H54 (cell line): ENCODE data around the gene ACSS1.
A peak's percentile ranks its signal among the peaks of the same experiment; 100 is the strongest.

ENCODE experiments used
- DNase-seq: peaks from one replicate; pipeline ENCODE4 v3.0.0; 2011; ENCODE audit warnings: low spot score, mixed read lengths; ENCODE audit not compliant: insufficient read length
- FAIRE-seq: peaks from 3 replicates; lab custom pipeline; 2011; peaks lifted over from hg19 to GRCh38; lab: Jason Lieb, UNC
- POLR2A ChIP-seq: IDR thresholded peaks from 2 replicates; pipeline ENCODE4 v1.6.1; 2011; ENCODE audit warnings: low read depth, mild to moderate bottlenecking, low read length

ACSS1 gene

DNA sequence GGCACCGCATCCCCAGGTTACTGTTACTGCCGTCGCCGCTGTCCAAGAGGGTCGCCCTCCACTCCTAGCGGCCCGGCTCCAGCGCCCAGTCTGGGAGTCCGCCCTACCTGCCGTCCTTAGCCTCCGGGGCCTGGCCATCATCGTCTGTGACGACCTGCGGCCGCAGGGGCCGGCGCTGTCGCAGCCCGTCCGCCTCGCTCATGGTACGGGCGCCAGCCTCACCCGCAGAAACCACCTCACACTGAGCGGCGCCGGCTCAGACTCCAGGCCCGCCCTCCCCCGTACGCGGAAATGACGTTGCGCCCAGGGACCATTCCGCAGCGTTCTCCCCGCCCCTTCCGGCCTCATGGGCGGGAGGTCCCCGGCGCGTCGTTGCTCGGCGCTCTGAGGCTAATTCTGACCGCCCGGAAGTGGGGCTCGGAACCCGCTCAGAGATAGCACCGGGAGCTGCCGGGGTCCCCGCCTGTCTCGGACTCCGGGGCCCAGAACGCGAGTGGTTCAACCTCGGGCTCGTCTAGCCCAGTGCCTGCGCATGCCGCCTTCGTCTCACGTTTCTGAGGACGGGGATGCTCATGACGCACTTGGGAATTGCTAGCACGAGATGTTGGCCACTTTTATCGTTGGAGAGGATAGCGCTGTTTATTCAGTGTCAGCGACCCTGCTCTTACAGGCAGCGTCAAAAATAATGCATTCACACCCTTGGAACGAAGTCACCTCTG lies 65.3 kb downstream of the ACSS1 start, which contains the start of gene APMAP:
Gene APMAP, minus strand, starts transcription at position 265 of the 719 bp plus-strand sequence. Its CDS starts 63 bp downstream, at position 202.
- peak; percentile 92 for DNase-seq
- peak; percentile 98 for TF ChIP-seq POLR2A
- no peak for FAIRE-seq

DNA sequence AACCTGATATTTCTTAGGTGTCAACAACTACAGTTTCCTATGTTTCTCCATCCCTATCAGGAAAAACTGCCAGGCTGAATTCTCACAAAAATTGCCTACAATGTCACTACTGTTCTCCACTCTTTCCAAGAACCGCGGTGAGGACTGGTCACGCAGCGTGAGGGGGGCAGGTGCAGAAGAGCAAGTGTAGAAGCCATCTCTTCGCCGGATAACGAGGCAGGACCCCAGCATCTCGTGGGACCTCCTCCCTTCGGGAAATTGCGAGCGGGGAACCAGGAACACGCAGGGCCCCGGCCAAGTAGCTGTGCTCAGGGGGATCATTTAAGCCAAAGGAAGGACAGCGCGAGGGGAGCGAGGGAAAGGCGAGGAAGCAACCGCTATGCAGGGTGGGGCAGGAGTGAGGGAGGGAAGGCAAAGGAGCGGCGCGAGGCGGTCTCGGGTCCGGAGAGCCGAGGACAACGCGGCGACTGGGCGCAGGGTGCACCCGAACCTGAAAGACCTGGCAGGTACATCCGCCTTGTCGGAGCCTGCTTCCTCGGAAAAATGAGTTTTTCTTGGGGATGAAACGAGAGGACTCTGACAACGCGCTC lies 65.9 kb downstream of the ACSS1 start:
- DNase-seq (peak; percentile 20), FAIRE-seq (no peak)
- no peak for TF ChIP-seq POLR2A

DNA sequence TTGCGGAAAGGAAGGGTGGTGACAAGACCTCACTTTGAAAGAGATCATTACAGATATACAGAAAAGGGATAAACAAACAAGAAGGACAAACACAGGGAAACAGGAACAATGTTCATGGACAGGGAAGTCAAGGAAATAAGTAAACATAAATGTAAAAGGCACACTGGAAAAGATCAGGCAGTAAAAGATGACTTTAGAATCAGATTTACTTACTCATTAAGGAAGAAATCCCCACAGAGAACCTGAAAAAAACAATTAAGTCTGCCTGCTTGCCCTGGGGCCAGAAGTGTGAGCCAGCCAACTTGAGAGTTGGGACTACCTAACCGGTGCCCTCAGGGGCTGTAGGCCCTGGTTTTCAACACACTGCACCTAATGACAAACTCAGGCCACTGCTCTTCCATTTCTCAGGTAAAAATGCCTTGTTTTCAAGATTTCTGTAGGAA lies 67.1 kb downstream of the ACSS1 start:
- DNase-seq, result no peak
- no peak for TF ChIP-seq POLR2A
- no peak for FAIRE-seq

DNA sequence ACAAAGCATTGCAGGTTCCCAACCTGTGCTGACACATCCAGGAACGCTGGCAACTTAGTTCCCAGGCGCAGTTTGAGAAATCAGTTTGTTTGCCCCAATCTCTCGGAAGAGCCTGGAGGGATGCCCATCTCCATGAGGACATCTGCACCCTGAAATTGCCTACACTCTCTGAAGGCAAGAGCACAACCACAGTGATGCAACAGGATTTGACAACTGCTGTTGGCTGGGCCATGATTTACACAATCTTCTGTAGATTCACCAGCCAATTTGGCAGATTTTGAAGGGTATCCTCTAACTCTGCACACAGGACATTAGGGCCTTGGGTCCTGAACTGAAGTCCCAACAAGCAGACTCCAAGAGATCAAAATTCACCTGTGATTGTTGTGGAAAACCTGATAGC lies 68.8 kb downstream of the ACSS1 start:
- DNase-seq (no peak), FAIRE-seq (no peak)
- no peak for TF ChIP-seq POLR2A

DNA sequence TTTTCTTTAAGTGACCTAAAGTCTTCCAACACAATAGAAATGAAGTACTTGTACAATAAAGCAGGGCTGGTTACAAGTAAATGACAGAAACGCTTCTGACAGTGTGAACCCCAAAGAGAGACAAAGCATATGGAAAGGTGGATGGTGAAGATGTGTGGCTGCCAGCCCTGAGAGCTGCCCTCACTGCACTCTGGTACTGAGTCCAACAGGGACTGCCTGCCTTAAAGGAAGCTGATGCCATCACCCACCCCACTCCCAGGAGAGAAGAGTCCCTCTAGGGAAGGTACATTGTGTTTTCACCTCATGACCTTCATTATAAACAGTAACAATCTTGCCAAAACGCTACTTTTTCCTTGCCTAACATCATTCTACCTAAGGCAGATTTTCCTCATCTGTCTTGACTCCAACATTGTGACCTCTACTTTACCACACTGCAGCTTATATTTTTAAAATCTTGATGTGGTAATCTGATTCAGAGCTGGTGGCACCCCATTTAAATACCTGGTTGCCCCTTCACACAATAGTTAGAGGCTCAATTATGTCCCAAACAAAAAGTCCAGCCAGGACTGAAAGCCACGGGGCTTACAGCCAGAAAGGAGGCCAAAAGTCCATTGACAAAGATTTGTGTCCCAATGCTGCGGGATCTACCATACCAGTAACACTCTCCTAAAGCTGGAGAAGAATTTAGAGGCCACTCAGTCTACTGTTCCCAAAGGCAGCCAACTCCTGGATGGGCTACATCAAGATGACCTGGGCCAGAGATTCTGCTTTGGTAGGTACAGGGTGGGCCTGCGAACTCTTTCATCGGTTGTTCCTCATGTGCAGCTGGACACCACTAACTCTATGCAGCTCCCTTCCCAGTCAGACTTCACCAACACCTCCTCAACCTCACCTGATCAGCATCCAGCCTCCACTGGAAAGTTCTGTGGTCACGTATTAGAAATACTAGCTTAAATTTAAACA lies 69.8 kb downstream of the ACSS1 start:
- no peak for FAIRE-seq
- TF ChIP-seq POLR2A, result no peak
- DNase-seq, result no peak

DNA sequence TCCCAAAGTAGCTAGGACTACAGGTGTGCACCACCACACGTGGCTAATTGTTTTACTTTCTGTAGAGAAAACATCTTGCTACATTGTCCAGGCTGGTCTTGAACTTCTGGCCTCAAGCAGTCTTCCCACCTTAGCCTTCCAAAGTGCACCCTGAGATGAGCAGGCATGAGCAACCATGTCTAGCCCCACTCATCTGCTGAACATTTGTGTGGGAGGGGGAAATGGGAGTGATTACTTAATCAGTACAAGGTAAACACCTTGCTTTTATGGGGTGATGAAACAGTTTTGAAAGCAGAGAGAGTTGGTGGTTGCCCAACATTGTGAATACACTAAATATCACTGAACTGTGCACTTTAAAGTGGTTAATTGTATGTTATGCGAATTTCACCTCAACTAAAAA lies 70.7 kb downstream of the ACSS1 start:
- DNase-seq, result no peak
- no peak for TF ChIP-seq POLR2A
- FAIRE-seq, result no peak

DNA sequence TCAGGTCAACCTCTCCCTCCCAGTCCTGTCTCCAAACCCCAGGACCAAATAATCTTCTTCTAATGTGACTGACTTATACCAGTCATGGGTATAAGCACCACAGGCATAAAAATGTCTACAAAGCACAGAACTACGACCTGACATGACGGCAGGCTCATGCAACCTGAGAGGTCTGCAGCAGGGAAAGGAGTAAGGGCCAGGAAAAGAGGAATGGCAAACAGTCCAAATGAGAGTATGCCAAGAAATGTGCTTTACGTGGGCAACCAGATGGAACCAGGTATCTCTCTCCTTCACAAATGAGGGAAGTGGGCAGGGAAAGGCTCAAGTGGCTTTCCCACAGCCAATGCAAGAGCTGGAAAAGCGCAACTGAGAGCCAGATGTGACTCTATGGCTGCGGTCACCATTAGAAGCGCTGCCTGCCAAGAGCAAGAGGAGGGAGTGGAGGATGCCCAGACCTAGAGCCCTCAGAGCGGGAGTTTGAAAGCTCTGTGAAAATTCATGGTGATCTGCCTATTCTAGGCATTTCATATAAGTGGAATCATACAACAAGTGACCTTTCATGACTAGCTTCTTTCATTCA lies 71.4 kb downstream of the ACSS1 start:
- FAIRE-seq, result no peak
- no peak for DNase-seq
- no peak for TF ChIP-seq POLR2A

DNA sequence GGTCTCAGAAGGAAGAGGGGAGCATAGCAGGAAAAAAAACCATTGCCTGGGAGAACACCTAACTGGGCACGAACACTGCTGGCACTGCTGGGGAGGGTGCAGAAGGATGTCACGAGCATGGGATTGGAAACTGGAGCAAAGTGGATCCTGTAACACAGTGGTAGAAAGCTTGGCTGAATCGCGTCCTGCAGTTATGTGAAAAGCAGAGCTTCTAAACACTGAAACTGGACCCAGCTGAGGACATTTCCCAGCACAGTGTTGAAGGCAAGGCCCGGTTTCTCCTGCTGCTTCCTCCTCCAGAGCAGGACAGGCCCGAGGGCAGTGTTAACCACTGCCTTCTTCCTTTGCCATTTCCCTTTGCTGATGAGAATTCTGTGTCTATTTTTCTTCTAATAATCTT lies 72.1 kb downstream of the ACSS1 start:
- FAIRE-seq, result no peak
- no peak for DNase-seq
- no peak for TF ChIP-seq POLR2A

DNA sequence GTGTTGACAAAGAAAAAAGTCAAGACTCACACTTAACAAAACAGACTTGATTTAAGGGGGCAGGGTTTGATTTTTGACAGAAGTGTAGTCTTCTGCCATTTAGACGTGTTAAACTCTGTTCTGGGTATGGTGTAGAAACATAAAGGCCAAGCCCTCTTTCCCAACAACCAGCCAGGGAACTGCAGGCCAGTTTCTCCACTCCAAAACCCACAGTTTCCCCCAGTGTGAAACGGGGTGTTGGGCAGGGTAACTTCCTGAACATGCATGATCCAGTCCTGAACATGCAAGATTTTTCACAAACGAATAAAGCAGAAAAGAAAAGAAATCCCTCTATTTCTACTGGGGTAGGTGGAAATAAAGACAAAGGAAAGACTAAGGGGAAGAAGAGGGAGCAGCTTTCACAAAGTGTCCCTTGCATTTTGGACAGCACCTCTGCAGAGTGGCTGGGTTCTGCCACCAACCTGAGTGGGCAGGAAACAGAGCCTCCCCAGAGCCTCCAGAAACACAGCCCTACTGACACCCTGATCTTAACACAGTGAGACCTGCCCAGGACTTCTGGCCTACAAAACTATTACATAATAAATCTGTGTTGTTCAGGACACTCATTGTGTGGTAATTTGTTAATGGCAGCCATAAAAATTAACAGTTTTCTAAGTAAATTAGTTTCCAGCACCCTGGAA lies 72.8 kb downstream of the ACSS1 start:
- DNase-seq, result no peak
- no peak for FAIRE-seq
- no peak for TF ChIP-seq POLR2A

DNA sequence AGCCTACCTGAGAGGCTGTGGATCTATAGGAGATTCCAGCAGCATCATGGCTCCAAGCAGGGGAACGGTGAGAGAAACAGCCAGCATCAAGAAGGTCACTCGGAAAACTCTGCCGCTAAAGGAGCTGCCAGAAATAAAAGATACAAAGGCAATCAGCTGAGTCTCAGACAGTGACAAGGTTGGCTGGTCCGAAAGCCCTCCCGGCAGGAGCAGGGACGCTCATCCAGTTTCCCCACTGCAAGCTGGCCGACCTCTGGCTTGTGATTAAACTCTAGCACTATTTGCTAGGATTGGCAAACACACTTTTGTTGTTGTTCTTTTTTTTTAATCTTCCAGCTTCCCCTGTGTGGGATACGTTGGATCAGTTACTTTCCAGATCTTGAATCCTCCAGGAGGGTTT lies 74.0 kb downstream of the ACSS1 start:
- TF ChIP-seq POLR2A, result no peak
- DNase-seq (no peak), FAIRE-seq (no peak)

DNA sequence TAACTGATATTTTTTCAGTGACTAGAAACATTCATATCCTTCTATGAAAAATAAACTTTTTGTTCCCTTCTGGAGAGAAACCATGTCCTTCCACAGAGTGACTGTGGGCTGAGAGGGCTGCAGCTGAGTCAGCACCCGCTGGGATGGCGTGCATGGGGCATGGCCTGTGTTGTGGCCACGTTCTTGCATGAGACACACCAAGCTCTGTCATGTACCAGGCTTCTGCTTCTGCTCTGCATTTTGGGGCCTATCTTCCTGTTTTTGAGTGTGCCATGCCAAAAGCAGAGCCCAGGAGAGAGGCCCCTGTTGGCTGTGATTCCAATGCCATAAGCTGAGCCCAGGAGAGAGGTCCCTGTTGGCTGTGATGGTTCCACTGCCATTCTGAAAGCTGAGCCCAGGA lies 76.1 kb downstream of the ACSS1 start:
- DNase-seq, result no peak
- TF ChIP-seq POLR2A, result no peak
- no peak for FAIRE-seq

DNA sequence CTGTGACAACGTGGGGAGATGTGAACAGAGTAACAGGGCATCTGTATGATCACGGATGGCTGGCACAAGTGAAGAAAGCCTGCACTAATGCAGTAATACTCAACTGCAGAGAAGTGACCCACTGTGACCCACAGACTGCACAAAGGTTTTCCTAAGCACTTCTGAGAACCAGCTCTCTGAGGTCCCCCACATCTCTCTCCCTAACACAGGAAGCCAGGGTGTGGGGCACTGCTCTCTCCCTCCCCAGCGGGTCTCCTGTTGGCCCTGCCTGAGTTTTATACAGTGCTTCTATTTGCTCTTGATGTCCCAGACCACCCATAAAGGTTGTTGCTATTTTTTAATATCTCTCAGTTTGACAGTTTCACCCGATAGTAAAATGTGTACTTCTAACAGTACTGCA lies 76.7 kb downstream of the ACSS1 start:
- FAIRE-seq, result no peak
- no peak for DNase-seq
- no peak for TF ChIP-seq POLR2A

DNA sequence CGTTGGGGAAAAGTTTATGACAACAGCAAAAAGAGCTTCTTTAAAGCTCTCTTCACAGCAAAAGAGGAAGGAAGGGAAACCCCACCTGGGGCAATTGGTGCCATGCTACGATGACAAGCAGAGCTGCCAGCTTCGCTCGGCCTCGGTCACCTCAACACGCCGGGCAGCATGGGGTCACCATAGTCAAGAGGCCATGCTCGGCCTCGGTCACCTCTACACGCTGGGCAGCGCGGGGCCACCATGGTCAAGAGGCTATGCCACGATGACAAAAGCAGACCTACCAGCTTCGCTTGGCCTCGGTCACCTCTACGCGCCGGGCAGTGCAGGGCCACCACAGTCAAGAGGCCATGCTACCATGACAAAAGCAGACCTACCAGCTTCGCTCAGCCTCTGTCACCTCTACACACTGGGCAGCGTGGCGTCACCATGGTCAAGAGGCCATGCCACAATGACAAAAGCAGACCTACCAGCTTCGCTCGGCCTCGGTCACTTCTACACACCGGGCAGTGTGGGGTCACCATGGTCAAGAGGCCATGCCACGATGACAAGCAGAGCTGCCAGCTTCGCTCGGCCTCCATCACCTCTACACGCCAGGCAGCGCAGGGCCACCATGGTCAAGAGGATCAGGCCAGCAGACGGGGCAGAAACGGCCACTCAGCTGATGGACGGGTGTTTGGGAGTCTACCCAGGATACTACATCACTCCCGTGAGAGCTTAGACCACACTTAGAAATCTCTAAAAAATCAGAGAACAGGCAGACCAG lies 77.5 kb downstream of the ACSS1 start:
- DNase-seq (no peak), FAIRE-seq (no peak)
- TF ChIP-seq POLR2A, result no peak
